ENCODE data around the gene PGAP1.

PGAP1 gene

GRCh38 chr2:196887431-196887830 is 39.1 kb downstream of the PGAP1 start:
- H3K27ac ChIP-seq, result no peak overlapping the region
- no peak for TF ChIP-seq CTCF (conservative IDR thresholded peaks at IDR 0.05)

- TF ChIP-seq CTCF (conservative IDR thresholded peaks at IDR 0.05), result no peak
- H3K27ac ChIP-seq, result peak overlapping the region; percentile 39
Measured at GRCh38 chr2:196884368-196884767, 42.1 kb downstream of the PGAP1 start.

GRCh38 chr2:196876364-196876763 is 50.1 kb downstream of the PGAP1 start:
- H3K27ac ChIP-seq, result no peak overlapping the region; the same call in 1 of the 2 replicates
- no peak for TF ChIP-seq CTCF (conservative IDR thresholded peaks at IDR 0.05)

GRCh38 chr2:196875414-196875813 is 51.1 kb downstream of the PGAP1 start:
- no peak overlapping the region; the same call in 1 of the 2 replicates for H3K27ac ChIP-seq

GRCh38 chr2:196873511-196873910 is 53.0 kb downstream of the PGAP1 start:
- TF ChIP-seq CTCF (conservative IDR thresholded peaks at IDR 0.05), result no peak
- H3K27ac ChIP-seq, result no peak overlapping the region

More at GRCh38 chr2:196875414-196875813, 51.1 kb downstream of the PGAP1 start:
- no peak for TF ChIP-seq CTCF (conservative IDR thresholded peaks at IDR 0.05)

- no peak for TF ChIP-seq CTCF (conservative IDR thresholded peaks at IDR 0.05)
- H3K27ac ChIP-seq, result no peak overlapping the region
Measured at GRCh38 chr2:196854629-196855028, 71.9 kb downstream of the PGAP1 start.

- no peak for TF ChIP-seq CTCF (conservative IDR thresholded peaks at IDR 0.05)
- no peak overlapping the region for H3K27ac ChIP-seq
Measured at GRCh38 chr2:196853301-196854087, 73.0 kb downstream of the PGAP1 start.
